GM23338 (cell line): ENCODE data around the gene NSF.
"Not testable (repeated sequence)": the region's sequence is repeated elsewhere in the genome, so short reads cannot be mapped to it uniquely, and the experiment has no call there.

ENCODE experiments used
- EZH2 ChIP-seq: fragments of 200-600 bp; sonication (generic); IDR thresholded peaks from one replicate; pipeline ENCODE4 v1.8.0; 2017; ENCODE audit warnings: antibody characterized with exemption, mild to moderate bottlenecking, low read depth; ENCODE audit not compliant: unreplicated experiment
- EZH2phosphoT487 ChIP-seq: fragments of 200-600 bp; sonication (generic); IDR thresholded peaks from one replicate; pipeline ENCODE4 v1.8.1; 2018; ENCODE audit warnings: antibody characterized with exemption; ENCODE audit not compliant: unreplicated experiment
- POLR2AphosphoS5 ChIP-seq: IDR thresholded peaks from 2 replicates; pipeline ENCODE4 v1.6.1; 2016; ENCODE audit warnings: antibody characterized with exemption, low read depth
- STAT1 ChIP-seq: IDR thresholded peaks from one replicate; pipeline ENCODE4 v1.6.1; 2016; ENCODE audit warnings: antibody characterized with exemption; ENCODE audit not compliant: unreplicated experiment
- ZNF114 ChIP-seq: fragments of 250-450 bp; sonication (Bioruptor Pico); IDR thresholded peaks from 2 replicates; pipeline ENCODE4 v1.5.0; 2020; ENCODE audit warnings: mild to moderate bottlenecking, moderate library complexity
- TF ChIP-seq, protein P1 (sequence below), 2 experiments: fragments of 200-600 bp in 1 of 2; sonication (generic) in 1 of 2; conservative IDR thresholded peaks; 2 replicates each; pipeline versions ENCODE4 v1.5.1 to v1.6.1; 2016 to 2017; ENCODE audit warnings: antibody characterized with exemption in 2 of 2, low read depth in 2 of 2, mild to moderate bottlenecking in 2 of 2, moderate library complexity in 1 of 2
- TF ChIP-seq, protein P2 (sequence below): IDR thresholded peaks from one replicate; pipeline ENCODE4 v1.6.1; 2018; ENCODE audit warnings: antibody characterized with exemption; ENCODE audit not compliant: unreplicated experiment

DNA sequence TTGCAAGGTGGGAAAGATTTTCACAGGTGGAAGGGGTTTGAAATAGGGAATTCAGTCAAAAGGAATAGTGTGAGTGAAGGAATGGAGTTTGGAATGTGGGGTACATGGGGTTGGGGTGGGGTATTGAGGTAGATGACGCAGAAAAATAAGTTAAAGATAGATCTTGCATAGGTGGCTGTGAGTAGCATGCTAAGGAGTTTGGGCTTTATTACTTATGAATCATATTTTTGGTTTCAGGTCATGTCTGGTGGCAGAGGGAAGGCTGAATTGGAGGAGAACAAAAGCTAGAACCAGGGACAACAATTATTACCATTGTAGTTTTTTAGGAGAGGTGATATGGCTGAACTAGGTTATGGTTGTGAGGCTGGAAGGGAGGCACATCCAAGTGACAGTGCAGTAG, 23.4 kb downstream of the NSF start:
- TF ChIP-seq, protein P1, sequence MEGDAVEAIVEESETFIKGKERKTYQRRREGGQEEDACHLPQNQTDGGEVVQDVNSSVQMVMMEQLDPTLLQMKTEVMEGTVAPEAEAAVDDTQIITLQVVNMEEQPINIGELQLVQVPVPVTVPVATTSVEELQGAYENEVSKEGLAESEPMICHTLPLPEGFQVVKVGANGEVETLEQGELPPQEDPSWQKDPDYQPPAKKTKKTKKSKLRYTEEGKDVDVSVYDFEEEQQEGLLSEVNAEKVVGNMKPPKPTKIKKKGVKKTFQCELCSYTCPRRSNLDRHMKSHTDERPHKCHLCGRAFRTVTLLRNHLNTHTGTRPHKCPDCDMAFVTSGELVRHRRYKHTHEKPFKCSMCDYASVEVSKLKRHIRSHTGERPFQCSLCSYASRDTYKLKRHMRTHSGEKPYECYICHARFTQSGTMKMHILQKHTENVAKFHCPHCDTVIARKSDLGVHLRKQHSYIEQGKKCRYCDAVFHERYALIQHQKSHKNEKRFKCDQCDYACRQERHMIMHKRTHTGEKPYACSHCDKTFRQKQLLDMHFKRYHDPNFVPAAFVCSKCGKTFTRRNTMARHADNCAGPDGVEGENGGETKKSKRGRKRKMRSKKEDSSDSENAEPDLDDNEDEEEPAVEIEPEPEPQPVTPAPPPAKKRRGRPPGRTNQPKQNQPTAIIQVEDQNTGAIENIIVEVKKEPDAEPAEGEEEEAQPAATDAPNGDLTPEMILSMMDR (conservative IDR thresholded peaks at IDR 0.05; ENCODE audit: low read depth in 2 of 2), result not testable (repeated sequence)
- not testable (repeated sequence) for TF ChIP-seq EZH2; POLR2AphosphoS5; STAT1; EZH2phosphoT487; ZNF114 (CRISPR knock-in tag)
- TF ChIP-seq, protein P2, sequence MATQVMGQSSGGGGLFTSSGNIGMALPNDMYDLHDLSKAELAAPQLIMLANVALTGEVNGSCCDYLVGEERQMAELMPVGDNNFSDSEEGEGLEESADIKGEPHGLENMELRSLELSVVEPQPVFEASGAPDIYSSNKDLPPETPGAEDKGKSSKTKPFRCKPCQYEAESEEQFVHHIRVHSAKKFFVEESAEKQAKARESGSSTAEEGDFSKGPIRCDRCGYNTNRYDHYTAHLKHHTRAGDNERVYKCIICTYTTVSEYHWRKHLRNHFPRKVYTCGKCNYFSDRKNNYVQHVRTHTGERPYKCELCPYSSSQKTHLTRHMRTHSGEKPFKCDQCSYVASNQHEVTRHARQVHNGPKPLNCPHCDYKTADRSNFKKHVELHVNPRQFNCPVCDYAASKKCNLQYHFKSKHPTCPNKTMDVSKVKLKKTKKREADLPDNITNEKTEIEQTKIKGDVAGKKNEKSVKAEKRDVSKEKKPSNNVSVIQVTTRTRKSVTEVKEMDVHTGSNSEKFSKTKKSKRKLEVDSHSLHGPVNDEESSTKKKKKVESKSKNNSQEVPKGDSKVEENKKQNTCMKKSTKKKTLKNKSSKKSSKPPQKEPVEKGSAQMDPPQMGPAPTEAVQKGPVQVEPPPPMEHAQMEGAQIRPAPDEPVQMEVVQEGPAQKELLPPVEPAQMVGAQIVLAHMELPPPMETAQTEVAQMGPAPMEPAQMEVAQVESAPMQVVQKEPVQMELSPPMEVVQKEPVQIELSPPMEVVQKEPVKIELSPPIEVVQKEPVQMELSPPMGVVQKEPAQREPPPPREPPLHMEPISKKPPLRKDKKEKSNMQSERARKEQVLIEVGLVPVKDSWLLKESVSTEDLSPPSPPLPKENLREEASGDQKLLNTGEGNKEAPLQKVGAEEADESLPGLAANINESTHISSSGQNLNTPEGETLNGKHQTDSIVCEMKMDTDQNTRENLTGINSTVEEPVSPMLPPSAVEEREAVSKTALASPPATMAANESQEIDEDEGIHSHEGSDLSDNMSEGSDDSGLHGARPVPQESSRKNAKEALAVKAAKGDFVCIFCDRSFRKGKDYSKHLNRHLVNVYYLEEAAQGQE, result not testable (repeated sequence)
